H54 (cell line): ENCODE data around the gene ARHGAP42.

ENCODE experiments used
- DNase-seq: peaks from one replicate; pipeline ENCODE4 v3.0.0; 2011; ENCODE audit warnings: low spot score, mixed read lengths; ENCODE audit not compliant: insufficient read length
- FAIRE-seq: peaks from 3 replicates; lab custom pipeline; 2011; peaks lifted over from hg19 to GRCh38; lab: Jason Lieb, UNC
- POLR2A ChIP-seq: IDR thresholded peaks from 2 replicates; pipeline ENCODE4 v1.6.1; 2011; ENCODE audit warnings: low read depth, mild to moderate bottlenecking, low read length

The ARHGAP42 gene

GRCh38 chr11:100793525-100793924 lies 106.4 kb downstream of the ARHGAP42 start:
- FAIRE-seq (no peak), DNase-seq (no peak)
- no peak for TF ChIP-seq POLR2A

- DNase-seq (no peak), FAIRE-seq (no peak)
- TF ChIP-seq POLR2A, result no peak
Measured at GRCh38 chr11:100794446-100794845, 107.4 kb downstream of the ARHGAP42 start.

- DNase-seq (no peak), FAIRE-seq (no peak)
- TF ChIP-seq POLR2A, result no peak
Measured at GRCh38 chr11:100799445-100799844, 112.4 kb downstream of the ARHGAP42 start.

GRCh38 chr11:100800202-100800601 lies 113.1 kb downstream of the ARHGAP42 start:
- DNase-seq (no peak), FAIRE-seq (no peak)
- TF ChIP-seq POLR2A, result no peak

- FAIRE-seq, result no peak
- no peak for TF ChIP-seq POLR2A
- no peak for DNase-seq
Measured at GRCh38 chr11:100801225-100801999, 114.3 kb downstream of the ARHGAP42 start.

GRCh38 chr11:100805506-100806199 lies 118.6 kb downstream of the ARHGAP42 start:
- FAIRE-seq (no peak), DNase-seq (no peak)
- TF ChIP-seq POLR2A, result no peak

GRCh38 chr11:100806296-100806695 lies 119.2 kb downstream of the ARHGAP42 start:
- FAIRE-seq (no peak), DNase-seq (no peak)
- no peak for TF ChIP-seq POLR2A

DNA sequence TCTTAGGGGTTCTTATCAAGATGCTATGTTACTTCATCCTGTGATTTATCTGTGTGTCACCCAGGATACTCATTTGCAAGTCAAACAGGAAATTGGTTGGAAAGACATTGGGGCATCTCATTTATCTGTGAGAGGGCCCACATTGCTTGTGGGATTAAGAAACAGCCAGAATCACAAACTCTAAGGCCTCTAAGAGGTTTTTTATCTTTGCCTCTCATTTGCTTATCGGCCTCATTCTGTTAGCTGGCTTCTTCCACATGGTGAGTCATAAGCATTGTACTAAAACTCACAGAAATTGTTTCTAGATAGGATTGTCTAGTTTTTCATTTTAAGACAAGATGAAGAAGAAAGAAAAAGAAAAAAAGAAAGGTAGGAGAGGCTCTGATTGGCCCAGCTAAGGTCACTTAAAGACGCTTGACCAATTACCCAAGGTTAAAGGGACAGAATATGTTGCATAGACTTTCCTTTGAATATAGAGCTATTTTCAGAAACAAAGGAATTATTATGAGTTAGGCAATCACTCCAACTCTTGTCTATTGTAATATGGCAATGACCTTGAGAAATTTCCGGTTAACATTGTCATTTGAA lies 121.9 kb downstream of the ARHGAP42 start:
- FAIRE-seq (no peak), DNase-seq (no peak)
- TF ChIP-seq POLR2A, result no peak

- TF ChIP-seq POLR2A, result no peak
- FAIRE-seq (no peak), DNase-seq (no peak)
Measured at GRCh38 chr11:100810146-100810545, 123.1 kb downstream of the ARHGAP42 start.

- TF ChIP-seq POLR2A, result no peak
- no peak for FAIRE-seq
- no peak for DNase-seq
Measured at GRCh38 chr11:100810666-100811065, 123.6 kb downstream of the ARHGAP42 start.

GRCh38 chr11:100812517-100812916 lies 125.4 kb downstream of the ARHGAP42 start:
- TF ChIP-seq POLR2A, result no peak
- no peak for FAIRE-seq
- no peak for DNase-seq

DNA sequence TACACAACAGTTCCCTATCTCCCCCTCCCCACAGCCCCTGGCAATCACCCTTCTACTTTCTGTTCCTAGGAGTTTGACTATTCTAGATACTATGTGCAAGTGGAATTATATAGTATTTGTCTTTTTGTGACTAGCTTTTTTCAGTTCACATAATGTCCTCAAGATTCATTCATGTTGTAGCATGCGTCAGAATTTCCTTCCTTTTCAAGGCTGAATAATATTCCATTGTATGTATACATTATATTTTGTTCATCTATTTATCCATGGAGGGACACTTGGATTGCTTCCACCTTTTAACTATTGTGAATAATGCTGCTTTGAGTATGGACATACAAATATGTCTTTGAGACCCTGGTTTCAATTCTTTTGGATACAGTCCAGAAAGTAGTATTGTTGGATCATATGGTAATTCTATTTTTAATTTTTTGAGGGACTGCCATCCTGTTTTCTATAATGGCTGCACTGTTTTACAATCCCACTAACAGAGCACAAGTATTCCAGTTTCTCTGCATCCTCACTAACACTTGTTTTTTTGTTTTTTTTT lies 128.8 kb downstream of the ARHGAP42 start:
- DNase-seq (no peak), FAIRE-seq (no peak)
- TF ChIP-seq POLR2A, result no peak

DNA sequence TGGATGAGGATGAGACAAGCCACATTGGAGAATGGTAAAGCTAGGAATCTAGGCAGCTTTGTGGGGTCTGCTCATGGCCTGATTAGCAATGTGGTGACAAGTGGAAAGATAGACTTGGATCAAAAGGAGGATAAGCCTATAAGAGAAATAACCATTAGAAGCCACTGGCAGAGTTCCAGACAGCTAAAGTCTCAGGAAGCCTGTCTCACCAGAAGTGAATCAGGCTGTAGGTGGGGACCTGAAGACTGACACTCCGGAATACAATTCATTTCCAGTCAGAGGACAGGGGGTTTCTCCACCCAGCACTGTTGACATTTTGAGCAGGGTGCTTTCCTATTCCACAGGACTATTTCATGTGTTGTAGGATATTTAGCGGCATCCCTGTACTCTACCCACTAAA lies 129.7 kb downstream of the ARHGAP42 start:
- DNase-seq (no peak), FAIRE-seq (no peak)
- TF ChIP-seq POLR2A, result no peak

DNA sequence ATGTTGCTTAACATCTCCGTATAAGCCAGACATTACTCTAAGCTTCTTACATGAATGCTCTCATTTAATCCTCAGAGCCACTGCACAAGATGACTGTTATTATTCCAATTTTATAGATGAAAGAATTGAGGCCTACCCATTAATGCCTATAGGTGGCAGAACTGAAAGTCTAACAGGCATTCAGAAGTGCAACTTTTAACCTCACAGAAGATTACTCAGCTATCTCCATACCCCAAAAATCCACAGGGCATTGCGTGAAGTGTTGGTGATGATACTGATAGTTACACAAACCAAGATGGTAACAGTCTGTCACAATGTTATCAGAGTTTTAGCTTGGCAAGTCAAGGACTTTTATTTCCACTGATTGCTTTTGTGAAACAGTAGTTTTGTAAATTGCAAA lies 130.5 kb downstream of the ARHGAP42 start:
- DNase-seq (no peak), FAIRE-seq (no peak)
- no peak for TF ChIP-seq POLR2A

DNA sequence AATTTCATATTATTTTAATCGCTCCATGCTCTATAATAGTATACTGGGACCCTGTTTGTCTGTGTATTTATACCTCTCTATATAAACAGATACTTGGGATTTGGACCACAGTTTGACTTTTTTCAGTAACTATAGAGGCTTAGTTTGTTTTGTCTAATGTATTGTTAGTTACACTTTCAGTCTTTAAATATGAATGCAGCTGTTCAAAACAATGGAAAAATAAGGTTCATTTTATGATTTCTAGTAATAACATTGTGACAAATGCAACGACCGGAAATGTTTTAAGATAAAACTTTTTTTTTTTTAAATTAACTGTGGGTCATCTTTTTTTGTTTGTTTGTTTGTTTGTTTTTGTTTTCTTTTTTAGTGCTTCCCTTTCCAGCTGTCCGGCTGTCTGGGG lies 133.5 kb downstream of the ARHGAP42 start:
- TF ChIP-seq POLR2A, result no peak
- no peak for DNase-seq
- no peak for FAIRE-seq
